Measurements from ENCODE around the gene NLRC5. TPM values are rescaled to one million over a fixed set of nuclear protein-coding genes. Genes with fewer than 3 reads are reported as not detected.

The NLRC5 gene
- total RNA-seq, 4 donors from 2014 or later = 14.9 to 77.0 (median 23.9) TPM

- H3K9me3 ChIP-seq = no peaks in the 10 kb centered on the region
- intact Hi-C loops (cut with DNase I; ENCODE audit: low total_unique reads) = no loop called here
- TF ChIP-seq POLR2A (IDR thresholded peaks at IDR 0.05) = no peak
- TF ChIP-seq, protein P1, sequence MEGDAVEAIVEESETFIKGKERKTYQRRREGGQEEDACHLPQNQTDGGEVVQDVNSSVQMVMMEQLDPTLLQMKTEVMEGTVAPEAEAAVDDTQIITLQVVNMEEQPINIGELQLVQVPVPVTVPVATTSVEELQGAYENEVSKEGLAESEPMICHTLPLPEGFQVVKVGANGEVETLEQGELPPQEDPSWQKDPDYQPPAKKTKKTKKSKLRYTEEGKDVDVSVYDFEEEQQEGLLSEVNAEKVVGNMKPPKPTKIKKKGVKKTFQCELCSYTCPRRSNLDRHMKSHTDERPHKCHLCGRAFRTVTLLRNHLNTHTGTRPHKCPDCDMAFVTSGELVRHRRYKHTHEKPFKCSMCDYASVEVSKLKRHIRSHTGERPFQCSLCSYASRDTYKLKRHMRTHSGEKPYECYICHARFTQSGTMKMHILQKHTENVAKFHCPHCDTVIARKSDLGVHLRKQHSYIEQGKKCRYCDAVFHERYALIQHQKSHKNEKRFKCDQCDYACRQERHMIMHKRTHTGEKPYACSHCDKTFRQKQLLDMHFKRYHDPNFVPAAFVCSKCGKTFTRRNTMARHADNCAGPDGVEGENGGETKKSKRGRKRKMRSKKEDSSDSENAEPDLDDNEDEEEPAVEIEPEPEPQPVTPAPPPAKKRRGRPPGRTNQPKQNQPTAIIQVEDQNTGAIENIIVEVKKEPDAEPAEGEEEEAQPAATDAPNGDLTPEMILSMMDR (IDR thresholded peaks at IDR 0.05) = no peak
- H3K4me3 ChIP-seq = no peak overlapping the region
- no peaks in the 10 kb centered on the region for H3K36me3 ChIP-seq
- H3K27ac ChIP-seq = no peak overlapping the region
- no peaks in the 10 kb centered on the region for H3K4me1 ChIP-seq
- H3K27me3 ChIP-seq = no peaks in the 10 kb centered on the region
- DNase-seq = no peak
These were observed 41.1 kb downstream of the NLRC5 start for GRCh38 chr16:57030346-57030902.

DNA sequence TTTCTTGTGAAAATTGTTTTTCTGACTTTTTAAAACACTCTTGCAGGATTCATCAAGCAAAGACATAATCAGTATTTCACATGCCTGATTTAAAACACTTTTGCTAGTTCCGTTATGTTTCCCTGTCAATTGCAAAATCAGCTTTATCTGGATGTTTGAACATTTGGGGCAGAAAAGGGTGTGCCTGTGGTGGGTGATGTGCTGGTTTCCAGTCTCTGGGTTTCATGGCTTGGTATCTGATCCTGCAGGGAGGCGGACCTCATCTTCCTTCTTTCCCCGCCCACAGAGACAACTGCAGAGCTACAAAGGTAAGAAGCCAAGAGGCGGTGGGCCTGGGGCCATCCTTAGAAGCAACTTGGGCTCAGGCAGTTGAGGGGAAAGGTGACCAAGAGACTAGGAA lies 41.8 kb downstream of the NLRC5 start:
- intact Hi-C loops (cut with DNase I; ENCODE audit: low total_unique reads) = no loop called here
- no peak for TF ChIP-seq POLR2A (IDR thresholded peaks at IDR 0.05)
- TF ChIP-seq, protein P1 (IDR thresholded peaks at IDR 0.05) = no peak
- Histone ChIP-seq H3K27me3 (no peaks in the 10 kb centered on the region), H3K27ac (no peak overlapping the region), H3K36me3 (no peaks in the 10 kb centered on the region), H3K4me1 (no peaks in the 10 kb centered on the region), H3K4me3 (no peak overlapping the region), H3K9me3 (no peaks in the 10 kb centered on the region)
- no peak for DNase-seq

DNA sequence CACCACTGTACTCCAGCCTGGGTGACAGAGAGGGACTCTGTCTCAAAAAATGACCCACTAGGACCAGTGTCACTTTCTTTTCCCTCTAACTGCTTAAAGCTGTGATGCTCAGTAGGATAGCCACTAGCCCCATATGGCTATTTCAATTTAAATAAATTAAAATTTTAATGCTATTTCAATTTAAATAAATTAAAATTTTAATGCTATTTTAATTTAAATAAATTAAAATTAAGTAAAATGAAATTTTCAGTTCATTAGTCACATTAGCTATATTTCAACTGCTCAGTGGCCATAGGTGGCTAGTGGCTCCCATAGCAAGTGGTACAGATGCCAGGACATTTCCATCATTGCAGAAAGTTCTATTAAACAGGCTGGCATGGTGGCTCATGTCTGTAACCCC lies 43.0 kb downstream of the NLRC5 start:
- H3K4me1 ChIP-seq = no peaks in the 10 kb centered on the region
- intact Hi-C loops (cut with DNase I; ENCODE audit: low total_unique reads) = no loop called here
- DNase-seq = no peak
- no peaks in the 10 kb centered on the region for H3K9me3 ChIP-seq
- H3K4me3 ChIP-seq = no peak overlapping the region
- H3K27ac ChIP-seq = no peak overlapping the region
- H3K36me3 ChIP-seq = no peaks in the 10 kb centered on the region
- H3K27me3 ChIP-seq = no peaks in the 10 kb centered on the region
- TF ChIP-seq, protein P1 (IDR thresholded peaks at IDR 0.05) = no peak
- TF ChIP-seq POLR2A (IDR thresholded peaks at IDR 0.05) = no peak

- intact Hi-C loops (cut with DNase I; ENCODE audit: low total_unique reads) = no loop called here
- Histone ChIP-seq H3K36me3 (no peaks in the 10 kb centered on the region), H3K27me3 (no peaks in the 10 kb centered on the region)
These were observed 43.6 kb downstream of the NLRC5 start for GRCh38 chr16:57032931-57033330.

GRCh38 chr16:57036315-57036714 lies 47.0 kb downstream of the NLRC5 start:
- H3K27ac ChIP-seq = no peak overlapping the region
- no peak for TF ChIP-seq POLR2A (IDR thresholded peaks at IDR 0.05)
- TF ChIP-seq, protein P1 (IDR thresholded peaks at IDR 0.05) = no peak
- no peaks in the 10 kb centered on the region for H3K9me3 ChIP-seq
- DNase-seq = no peak
- H3K4me1 ChIP-seq = no peaks in the 10 kb centered on the region
- no peaks in the 10 kb centered on the region for H3K27me3 ChIP-seq
- H3K4me3 ChIP-seq = no peak overlapping the region
- no peaks in the 10 kb centered on the region for H3K36me3 ChIP-seq
- intact Hi-C loops (cut with DNase I; ENCODE audit: low total_unique reads) = no loop called here

More at GRCh38 chr16:57032931-57033330, 43.6 kb downstream of the NLRC5 start:
- DNase-seq = no peak
- Histone ChIP-seq H3K4me3 (no peak overlapping the region), H3K9me3 (no peaks in the 10 kb centered on the region), H3K27ac (no peak overlapping the region), H3K4me1 (no peaks in the 10 kb centered on the region)
- TF ChIP-seq POLR2A (IDR thresholded peaks at IDR 0.05) = no peak
- TF ChIP-seq, protein P1 (IDR thresholded peaks at IDR 0.05) = no peak
